Measurements from ENCODE around the gene VPS33A. TPM values are rescaled to one million over a fixed set of nuclear protein-coding genes. Genes with fewer than 3 reads are reported as not detected.

VPS33A gene
- total and polyA plus RNA-seq, 8 donors, result 4.2 to 12.0 (median 6.6) TPM

DNA sequence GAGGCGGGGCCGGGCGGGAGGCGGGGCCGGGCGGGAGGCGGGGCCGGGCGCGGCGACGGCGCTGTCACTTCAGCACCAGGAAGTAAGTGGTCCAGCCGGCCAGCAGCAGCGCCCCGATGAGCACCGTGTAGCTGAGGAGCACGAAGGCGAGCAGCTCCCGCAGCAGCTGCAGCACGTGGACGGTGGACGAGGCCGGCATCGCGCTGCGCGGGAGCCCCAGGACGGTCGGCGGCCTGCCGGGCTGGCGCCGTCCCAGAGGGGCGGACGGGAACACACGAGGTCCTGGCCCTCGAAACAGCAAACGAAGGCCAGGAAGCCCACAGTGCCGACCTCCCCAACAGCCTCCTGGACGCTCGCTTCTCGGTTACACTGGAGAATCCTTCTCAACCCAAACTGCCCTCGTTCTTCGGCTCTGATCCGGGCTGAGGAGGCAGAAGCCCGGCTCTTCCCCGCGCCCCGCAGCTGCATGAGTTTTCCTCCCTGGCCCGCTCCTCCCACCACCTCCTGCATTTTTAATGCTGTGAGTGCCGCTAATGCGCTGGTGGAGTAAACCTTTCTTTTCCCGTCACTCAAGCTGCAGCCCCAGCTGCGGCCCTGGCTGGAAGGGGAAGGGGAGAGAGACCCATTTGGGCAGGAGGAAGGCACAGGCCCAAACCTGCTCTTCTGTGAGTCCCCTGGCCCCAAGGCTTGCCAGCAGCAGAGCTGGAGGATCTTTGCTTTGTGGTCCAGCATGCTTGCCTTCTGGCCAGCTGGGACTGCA is 39.7 kb downstream of the VPS33A start:
- TF ChIP-seq, protein P1, sequence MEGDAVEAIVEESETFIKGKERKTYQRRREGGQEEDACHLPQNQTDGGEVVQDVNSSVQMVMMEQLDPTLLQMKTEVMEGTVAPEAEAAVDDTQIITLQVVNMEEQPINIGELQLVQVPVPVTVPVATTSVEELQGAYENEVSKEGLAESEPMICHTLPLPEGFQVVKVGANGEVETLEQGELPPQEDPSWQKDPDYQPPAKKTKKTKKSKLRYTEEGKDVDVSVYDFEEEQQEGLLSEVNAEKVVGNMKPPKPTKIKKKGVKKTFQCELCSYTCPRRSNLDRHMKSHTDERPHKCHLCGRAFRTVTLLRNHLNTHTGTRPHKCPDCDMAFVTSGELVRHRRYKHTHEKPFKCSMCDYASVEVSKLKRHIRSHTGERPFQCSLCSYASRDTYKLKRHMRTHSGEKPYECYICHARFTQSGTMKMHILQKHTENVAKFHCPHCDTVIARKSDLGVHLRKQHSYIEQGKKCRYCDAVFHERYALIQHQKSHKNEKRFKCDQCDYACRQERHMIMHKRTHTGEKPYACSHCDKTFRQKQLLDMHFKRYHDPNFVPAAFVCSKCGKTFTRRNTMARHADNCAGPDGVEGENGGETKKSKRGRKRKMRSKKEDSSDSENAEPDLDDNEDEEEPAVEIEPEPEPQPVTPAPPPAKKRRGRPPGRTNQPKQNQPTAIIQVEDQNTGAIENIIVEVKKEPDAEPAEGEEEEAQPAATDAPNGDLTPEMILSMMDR (IDR thresholded peaks at IDR 0.05), result no peak
- ATAC-seq (no peak), DNase-seq (peak in 2 of 6 donors; percentile 33 to 49), FAIRE-seq (no peak)
- 6 to 9% methylated on average over 50 to 55 of the region's 55 CpGs for WGBS, 2 donors
- Histone ChIP-seq H3K9me3 (no peaks in the 10 kb centered on the region), H3K27ac (peak overlapping the region in 1 of 4 donors; percentile 57), H3K4me3 (peak overlapping the region in 2 of 4 donors; percentile 32 to 48), H3K36me3 (peaks cover 0 to 16% (median 3%) of the 10 kb centered on the region in 3 donors), H3K4me1 (peaks cover 9 to 21% (median 15%) of the 10 kb centered on the region in 3 donors), H3K27me3 (no peaks in the 10 kb centered on the region)
- intact Hi-C loops (cut with DNase I), result no loop called here

GRCh38 chr12:122225683-122226365 is 40.5 kb downstream of the VPS33A start, which contains the start of gene DIABLO:
Gene DIABLO, minus strand, starts transcription at chr12:122226052. Its CDS starts 38 bp downstream, at chr12:122226014.
- intact Hi-C loops (cut with DNase I), result no loop called here
- TF ChIP-seq, protein P1 (IDR thresholded peaks at IDR 0.05), result no peak

DNA sequence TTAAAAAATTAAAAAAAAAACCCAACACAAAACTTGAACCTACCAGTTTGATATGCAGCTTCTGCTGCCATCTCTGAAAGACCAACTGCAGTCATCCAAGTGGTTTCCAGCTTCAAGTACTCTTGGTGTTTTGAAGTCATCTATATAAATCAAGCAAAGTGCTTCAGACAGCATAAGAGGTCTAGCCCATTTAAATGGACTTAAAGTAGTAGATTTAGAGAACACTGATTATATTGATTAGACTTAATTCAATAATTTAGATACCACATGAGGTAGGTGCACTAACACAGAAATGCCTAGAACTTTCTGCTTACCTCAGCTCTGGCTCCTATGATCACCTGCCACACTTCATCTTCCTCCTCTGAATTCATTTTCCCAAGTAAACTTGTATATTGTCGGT is 49.8 kb downstream of the VPS33A start:
- H3K4me1 ChIP-seq, result no peaks in the 10 kb centered on the region
- ATAC-seq (no peak), FAIRE-seq (no peak), DNase-seq (no peak)
- no peaks in the 10 kb centered on the region for H3K9me3 ChIP-seq
- H3K36me3 ChIP-seq, result peaks cover 11 to 67% (median 19%) of the 10 kb centered on the region in 3 donors
- H3K27ac ChIP-seq, result no peak overlapping the region
- TF ChIP-seq, protein P1 (IDR thresholded peaks at IDR 0.05), result no peak
- WGBS, 2 donors, result 92 to 97% methylated on average over 1 of the region's 1 CpG
- intact Hi-C loops (cut with DNase I), result no loop called here
- no peak overlapping the region for H3K4me3 ChIP-seq
- no peaks in the 10 kb centered on the region for H3K27me3 ChIP-seq

More at GRCh38 chr12:122225683-122226365, 40.5 kb downstream of the VPS33A start, which contains the start of gene DIABLO:
- peak within 1 kb of the TSS; percentile 87 to 94 (median 92) for H3K27ac ChIP-seq
- H3K27me3 ChIP-seq, result no peaks in the 10 kb centered on the region
- DNase-seq, result peak; percentile 99 to 100 (median 100)
- 1% methylated on average over 58 to 74 of the region's 74 CpGs for WGBS, 2 donors
- peak; percentile 92 for FAIRE-seq
- no peaks in the 10 kb centered on the region for H3K9me3 ChIP-seq
- peak; percentile 94 to 97 (median 95) for ATAC-seq
- H3K36me3 ChIP-seq, result peaks cover 0 to 16% (median 0%) of the 10 kb centered on the region in 3 donors
- H3K4me3 ChIP-seq, result peak within 1 kb of the TSS; percentile 88 to 99 (median 90)
- H3K4me1 ChIP-seq, result peaks cover 9 to 21% (median 15%) of the 10 kb centered on the region in 3 donors

- no peak overlapping the region for H3K4me3 ChIP-seq
- H3K27ac ChIP-seq, result no peak overlapping the region
- TF ChIP-seq, protein P1 (IDR thresholded peaks at IDR 0.05), result no peak
- 83 to 89% methylated on average over 5 of the region's 5 CpGs for WGBS, 2 donors
- peaks cover 15 to 67% (median 19%) of the 10 kb centered on the region in 3 donors for H3K36me3 ChIP-seq
- DNase-seq, result no peak
- no peak for FAIRE-seq
- no peaks in the 10 kb centered on the region for H3K9me3 ChIP-seq
- no peaks in the 10 kb centered on the region for H3K27me3 ChIP-seq
- H3K4me1 ChIP-seq, result no peaks in the 10 kb centered on the region
- intact Hi-C loops (cut with DNase I), result no loop called here
- no peak for ATAC-seq
These were observed 50.5 kb downstream of the VPS33A start for GRCh38 chr12:122215771-122216170.
